ENCODE results near the gene BSCL2.

GRCh38 chr11:62678770-62679696 is 28.2 kb downstream of the BSCL2 start, which contains the start of gene UBXN1:
- TF ChIP-seq POLR2AphosphoS5 (IDR thresholded peaks at IDR 0.05; ENCODE audit: low read depth, low read length) (peak; percentile 72), TAF1 (IDR thresholded peaks at IDR 0.05; ENCODE audit: borderline replicate concordance, insufficient read depth, low read length) (peak; percentile 60; the same call in 1 of the 2 replicates), SIN3A (IDR thresholded peaks at IDR 0.05; ENCODE audit: borderline replicate concordance, insufficient read depth, low read length) (peak; percentile 82; the same call in 1 of the 2 replicates), FOXP2 (optimal IDR thresholded peaks at IDR 0.05; ENCODE audit: borderline replicate concordance, extremely low read depth, extremely low read length, insufficient read depth) (peak; percentile 23), REST (IDR thresholded peaks at IDR 0.05; ENCODE audit: insufficient read depth in 1 of 2, low read depth in 2 of 2, low read length in 2 of 2) (peak in 1 of 2 experiments; percentile 73; a peak in 2 of 4 replicates)
